ENCODE results near the gene RCAN2.

RCAN2 gene

DNA sequence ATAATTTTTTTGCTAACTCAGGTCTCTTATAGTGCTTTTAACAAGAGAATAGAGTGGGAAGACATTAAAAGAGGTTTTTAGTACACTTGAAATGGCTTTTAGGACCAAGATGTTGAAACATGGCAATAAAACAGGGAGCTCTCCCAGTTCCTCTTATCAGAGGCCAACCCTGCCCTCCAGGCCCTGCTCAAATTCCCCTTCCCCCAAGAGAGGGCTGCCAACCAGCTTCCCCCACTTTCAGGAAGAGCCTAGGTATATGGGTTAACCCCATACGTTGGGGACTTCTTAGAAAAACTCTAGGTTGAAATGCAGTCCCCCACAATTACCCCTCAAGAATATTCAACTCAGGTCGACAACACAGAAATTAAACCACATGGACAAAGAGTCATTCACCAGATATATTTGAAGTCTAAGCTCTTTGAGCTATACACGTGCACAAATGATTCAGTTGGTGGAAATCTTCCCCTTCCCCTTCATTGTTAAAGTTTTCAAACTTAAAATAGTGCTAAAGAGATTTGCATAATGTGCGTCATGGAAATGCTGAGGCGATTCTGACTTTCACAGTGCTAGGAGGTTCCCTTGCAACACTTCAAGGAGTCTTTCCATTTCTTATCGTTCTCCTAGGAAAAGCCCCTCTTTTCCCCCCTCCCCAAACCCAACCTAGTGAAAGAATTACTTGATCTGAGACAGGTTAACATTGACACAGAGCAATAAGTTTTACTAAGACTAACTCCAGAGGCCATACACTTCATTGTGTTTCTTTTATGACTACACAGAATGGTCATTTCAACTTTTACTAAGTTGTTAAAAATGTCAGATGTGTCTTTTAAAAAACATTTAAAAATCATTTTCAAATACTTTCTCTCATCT is 270.7 kb downstream of the RCAN2 start:
- no peak overlapping the region for H3K4me2 ChIP-seq (ENCODE audit: low read length)
- H3K4me1 ChIP-seq, result no peaks in the 10 kb centered on the region
- H3K27ac ChIP-seq, result no peak overlapping the region
- no peaks in the 10 kb centered on the region for H3K36me3 ChIP-seq (ENCODE audit: control insufficient read depth, insufficient read depth, low read length)
- no peaks in the 10 kb centered on the region for H3K79me2 ChIP-seq
- no peaks in the 10 kb centered on the region for H3K27me3 ChIP-seq (ENCODE audit: control insufficient read depth, insufficient read depth, low read length)
- H2AFZ ChIP-seq, result no peak overlapping the region
- H3K4me3 ChIP-seq (ENCODE audit: low read depth, low read length), result no peak overlapping the region
- H3K9ac ChIP-seq, result no peak overlapping the region
- TF ChIP-seq, protein P1, sequence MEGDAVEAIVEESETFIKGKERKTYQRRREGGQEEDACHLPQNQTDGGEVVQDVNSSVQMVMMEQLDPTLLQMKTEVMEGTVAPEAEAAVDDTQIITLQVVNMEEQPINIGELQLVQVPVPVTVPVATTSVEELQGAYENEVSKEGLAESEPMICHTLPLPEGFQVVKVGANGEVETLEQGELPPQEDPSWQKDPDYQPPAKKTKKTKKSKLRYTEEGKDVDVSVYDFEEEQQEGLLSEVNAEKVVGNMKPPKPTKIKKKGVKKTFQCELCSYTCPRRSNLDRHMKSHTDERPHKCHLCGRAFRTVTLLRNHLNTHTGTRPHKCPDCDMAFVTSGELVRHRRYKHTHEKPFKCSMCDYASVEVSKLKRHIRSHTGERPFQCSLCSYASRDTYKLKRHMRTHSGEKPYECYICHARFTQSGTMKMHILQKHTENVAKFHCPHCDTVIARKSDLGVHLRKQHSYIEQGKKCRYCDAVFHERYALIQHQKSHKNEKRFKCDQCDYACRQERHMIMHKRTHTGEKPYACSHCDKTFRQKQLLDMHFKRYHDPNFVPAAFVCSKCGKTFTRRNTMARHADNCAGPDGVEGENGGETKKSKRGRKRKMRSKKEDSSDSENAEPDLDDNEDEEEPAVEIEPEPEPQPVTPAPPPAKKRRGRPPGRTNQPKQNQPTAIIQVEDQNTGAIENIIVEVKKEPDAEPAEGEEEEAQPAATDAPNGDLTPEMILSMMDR (IDR thresholded peaks at IDR 0.05), result no peak
- H3K9me3 ChIP-seq (ENCODE audit: control insufficient read depth, low read length), result no peaks in the 10 kb centered on the region

DNA sequence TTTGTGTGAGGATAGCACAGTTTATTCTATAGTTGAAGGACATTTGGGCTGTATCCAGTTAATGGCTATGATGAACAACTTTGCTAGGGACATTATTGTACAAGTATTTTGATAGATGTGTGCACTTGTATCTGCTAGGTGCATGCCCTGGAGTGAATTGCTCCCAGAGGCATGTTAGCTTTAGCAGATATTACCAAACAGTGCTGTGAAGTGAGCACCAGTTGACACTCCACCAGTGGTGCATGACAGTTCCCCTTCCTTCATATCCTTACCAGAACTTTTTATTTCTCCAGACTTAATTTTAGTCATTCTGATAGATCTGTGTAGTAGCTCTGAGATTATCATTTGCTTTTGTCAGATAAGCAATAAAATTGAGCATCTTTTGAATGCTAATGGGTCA is 271.6 kb downstream of the RCAN2 start:
- no peak overlapping the region for H3K27ac ChIP-seq
- H3K9me3 ChIP-seq (ENCODE audit: control insufficient read depth, low read length), result no peaks in the 10 kb centered on the region
- no peaks in the 10 kb centered on the region for H3K36me3 ChIP-seq (ENCODE audit: control insufficient read depth, insufficient read depth, low read length)
- no peak overlapping the region for H3K4me2 ChIP-seq (ENCODE audit: low read length)
- TF ChIP-seq, protein P1 (IDR thresholded peaks at IDR 0.05), result no peak
- H3K27me3 ChIP-seq (ENCODE audit: control insufficient read depth, insufficient read depth, low read length), result no peaks in the 10 kb centered on the region
- no peaks in the 10 kb centered on the region for H3K79me2 ChIP-seq
- no peak overlapping the region for H2AFZ ChIP-seq
- no peak overlapping the region for H3K4me3 ChIP-seq (ENCODE audit: low read depth, low read length)
- no peak overlapping the region for H3K9ac ChIP-seq
- no peaks in the 10 kb centered on the region for H3K4me1 ChIP-seq

DNA sequence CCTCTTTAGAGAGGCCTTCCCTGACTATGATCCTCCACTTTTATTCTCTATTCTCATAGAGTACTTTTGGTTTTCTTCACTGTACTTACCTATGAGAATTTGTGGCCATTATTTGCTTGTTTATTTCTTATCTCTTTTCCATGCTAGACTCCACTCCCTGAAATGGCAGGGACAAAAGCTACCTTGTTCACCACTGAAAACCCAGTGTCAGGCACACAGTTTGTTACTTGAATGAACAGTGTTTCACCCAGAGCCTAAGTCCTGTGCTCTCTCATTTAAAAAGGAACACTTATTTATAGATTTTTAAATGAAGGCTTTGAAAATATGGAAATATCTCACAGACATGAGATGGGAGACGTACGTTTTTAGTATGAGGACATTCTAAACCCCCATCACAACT is 272.8 kb downstream of the RCAN2 start:
- H3K79me2 ChIP-seq, result no peaks in the 10 kb centered on the region
- no peak overlapping the region for H3K27ac ChIP-seq
- H3K4me1 ChIP-seq, result no peaks in the 10 kb centered on the region
- no peak overlapping the region for H3K9ac ChIP-seq
- H3K27me3 ChIP-seq (ENCODE audit: control insufficient read depth, insufficient read depth, low read length), result no peaks in the 10 kb centered on the region
- no peak overlapping the region for H2AFZ ChIP-seq
- H3K9me3 ChIP-seq (ENCODE audit: control insufficient read depth, low read length), result no peaks in the 10 kb centered on the region
- H3K36me3 ChIP-seq (ENCODE audit: control insufficient read depth, insufficient read depth, low read length), result no peaks in the 10 kb centered on the region
- H3K4me3 ChIP-seq (ENCODE audit: low read depth, low read length), result no peak overlapping the region
- no peak overlapping the region for H3K4me2 ChIP-seq (ENCODE audit: low read length)
- TF ChIP-seq, protein P1 (IDR thresholded peaks at IDR 0.05), result no peak

DNA sequence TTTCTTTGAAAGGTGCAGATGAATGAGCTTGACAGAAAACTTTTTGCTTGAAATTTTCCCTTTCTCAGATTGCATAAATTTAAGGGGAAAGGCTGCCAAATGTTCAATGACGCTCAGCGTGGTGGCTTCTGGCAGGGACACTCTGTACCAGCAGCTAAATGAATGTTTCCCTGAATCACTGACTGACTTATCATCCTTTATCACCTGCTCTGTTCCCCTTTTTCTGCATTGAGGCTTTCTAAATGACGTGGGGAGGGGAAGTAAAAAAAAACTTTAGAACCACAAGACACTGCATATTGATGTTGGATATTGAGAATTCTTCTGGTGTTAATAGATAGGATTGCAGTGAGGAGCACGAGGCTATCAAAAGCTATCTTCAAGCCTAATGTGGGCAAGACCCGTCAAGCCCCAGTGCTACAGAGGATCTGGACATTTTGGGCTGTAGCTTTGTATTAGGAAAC is 273.5 kb downstream of the RCAN2 start:
- Histone ChIP-seq H3K4me1 (no peaks in the 10 kb centered on the region), H3K27ac (no peak overlapping the region), H3K4me3 (ENCODE audit: low read depth, low read length) (no peak overlapping the region), H3K9ac (no peak overlapping the region), H3K27me3 (ENCODE audit: control insufficient read depth, insufficient read depth, low read length) (no peaks in the 10 kb centered on the region), H3K9me3 (ENCODE audit: control insufficient read depth, low read length) (no peaks in the 10 kb centered on the region), H3K36me3 (ENCODE audit: control insufficient read depth, insufficient read depth, low read length) (no peaks in the 10 kb centered on the region), H3K4me2 (ENCODE audit: low read length) (no peak overlapping the region), H2AFZ (no peak overlapping the region), H3K79me2 (no peaks in the 10 kb centered on the region)
- TF ChIP-seq, protein P1 (IDR thresholded peaks at IDR 0.05), result no peak

DNA sequence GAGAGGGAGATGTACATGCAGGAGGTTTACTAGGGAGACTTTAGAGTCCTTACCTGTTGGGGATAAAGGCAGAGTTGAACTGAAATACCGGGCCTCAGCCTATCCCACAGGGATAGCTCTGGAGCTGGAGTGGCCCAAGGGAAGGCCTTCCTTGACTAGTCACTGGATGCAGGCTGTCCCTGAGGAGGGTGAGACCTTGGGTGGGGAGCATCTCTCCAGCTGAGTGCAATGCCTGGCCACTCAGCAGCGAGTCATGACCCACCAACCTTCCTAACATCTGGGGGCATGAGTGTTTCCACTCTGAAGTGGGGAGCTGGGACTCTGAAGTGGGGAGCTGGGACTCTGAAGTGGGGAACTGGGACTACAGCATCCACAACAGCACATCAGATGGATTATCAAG is 274.4 kb downstream of the RCAN2 start:
- no peaks in the 10 kb centered on the region for H3K9me3 ChIP-seq (ENCODE audit: control insufficient read depth, low read length)
- H3K36me3 ChIP-seq (ENCODE audit: control insufficient read depth, insufficient read depth, low read length), result no peaks in the 10 kb centered on the region
- H3K9ac ChIP-seq, result no peak overlapping the region
- no peak overlapping the region for H3K4me2 ChIP-seq (ENCODE audit: low read length)
- H3K4me3 ChIP-seq (ENCODE audit: low read depth, low read length), result no peak overlapping the region
- H2AFZ ChIP-seq, result no peak overlapping the region
- H3K4me1 ChIP-seq, result no peaks in the 10 kb centered on the region
- TF ChIP-seq, protein P1 (IDR thresholded peaks at IDR 0.05), result no peak
- H3K27ac ChIP-seq, result no peak overlapping the region
- no peaks in the 10 kb centered on the region for H3K79me2 ChIP-seq
- no peaks in the 10 kb centered on the region for H3K27me3 ChIP-seq (ENCODE audit: control insufficient read depth, insufficient read depth, low read length)
